Superior temporal gyrus (tissue), 1 donor: ENCODE measurements around the gene UPP1.
A peak's percentile ranks its signal among the peaks of the same experiment; 100 is the strongest.
"Not testable (repeated sequence)": the region's sequence is repeated elsewhere in the genome, so short reads cannot be mapped to it uniquely, and the experiment has no call there.

Experiments used
- DNase-seq: peaks from one replicate; pipeline ENCODE4 v3.0.0-alpha.2; 2016; ENCODE audit errors: extremely low spot score

UPP1 gene

DNA sequence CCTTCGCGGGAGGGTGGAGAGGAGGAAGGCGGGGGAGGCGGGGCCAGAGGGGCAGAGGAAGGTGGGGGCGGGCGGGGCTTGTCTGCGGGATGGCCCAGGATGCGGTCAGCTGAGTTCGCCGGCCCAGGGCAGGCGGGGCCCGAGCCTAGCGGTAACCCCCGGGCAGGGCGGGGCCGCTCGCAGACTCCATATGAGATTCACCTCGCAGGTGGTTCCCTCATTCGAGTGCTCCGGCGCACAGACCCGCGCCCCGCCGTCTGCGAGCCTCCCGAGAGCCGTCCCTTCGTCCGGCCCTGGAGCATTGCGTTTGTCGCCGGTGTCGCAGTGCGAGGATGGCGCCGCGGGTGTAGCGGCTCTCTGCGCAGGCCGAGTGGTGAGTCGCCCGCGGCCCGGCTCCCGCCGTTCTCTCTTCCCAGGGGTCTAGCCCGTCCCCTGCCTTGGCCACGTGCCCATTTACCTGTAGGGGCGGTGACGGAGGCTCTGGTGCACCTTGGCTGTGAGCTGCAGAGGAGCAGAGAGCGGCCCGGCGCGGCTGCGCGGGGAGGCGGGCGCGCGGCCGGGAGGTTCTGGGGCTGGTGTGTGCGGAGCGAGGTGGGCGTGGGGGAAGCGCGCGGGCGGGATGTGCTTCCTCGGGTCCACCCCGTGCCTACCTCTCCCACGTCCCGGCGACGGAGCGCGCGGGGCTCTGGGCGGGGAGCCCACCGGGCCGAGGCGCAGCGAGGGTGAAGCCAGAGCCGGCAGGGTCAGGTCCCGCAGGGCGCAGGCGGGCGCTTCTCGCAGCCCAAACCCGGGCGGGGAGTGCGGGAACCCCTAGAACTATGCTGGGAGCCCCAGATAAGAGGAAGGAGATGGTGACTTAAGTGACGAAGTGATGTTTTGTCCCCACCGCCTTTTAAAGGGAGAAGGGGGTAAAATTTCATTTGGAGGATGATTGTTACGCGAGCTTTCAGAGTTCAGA, at the start of gene UPP1:
Gene UPP1 (plus strand): TSS at position 220 of the 958 bp plus-strand sequence. CDS start 5,519 bp downstream, outside the sequence.
- peak; percentile 40 for DNase-seq

- DNase-seq, result no peak
Measured at GRCh38 chr7:48040944-48041652, 48.0 kb upstream of the UPP1 start.

- DNase-seq, result no peak
Measured at GRCh38 chr7:48041653-48041970, 47.5 kb upstream of the UPP1 start.

GRCh38 chr7:48042216-48042615, 46.8 kb upstream of the UPP1 start:
- DNase-seq, result no peak

GRCh38 chr7:48042636-48043035, 46.4 kb upstream of the UPP1 start:
- DNase-seq, result no peak

DNA sequence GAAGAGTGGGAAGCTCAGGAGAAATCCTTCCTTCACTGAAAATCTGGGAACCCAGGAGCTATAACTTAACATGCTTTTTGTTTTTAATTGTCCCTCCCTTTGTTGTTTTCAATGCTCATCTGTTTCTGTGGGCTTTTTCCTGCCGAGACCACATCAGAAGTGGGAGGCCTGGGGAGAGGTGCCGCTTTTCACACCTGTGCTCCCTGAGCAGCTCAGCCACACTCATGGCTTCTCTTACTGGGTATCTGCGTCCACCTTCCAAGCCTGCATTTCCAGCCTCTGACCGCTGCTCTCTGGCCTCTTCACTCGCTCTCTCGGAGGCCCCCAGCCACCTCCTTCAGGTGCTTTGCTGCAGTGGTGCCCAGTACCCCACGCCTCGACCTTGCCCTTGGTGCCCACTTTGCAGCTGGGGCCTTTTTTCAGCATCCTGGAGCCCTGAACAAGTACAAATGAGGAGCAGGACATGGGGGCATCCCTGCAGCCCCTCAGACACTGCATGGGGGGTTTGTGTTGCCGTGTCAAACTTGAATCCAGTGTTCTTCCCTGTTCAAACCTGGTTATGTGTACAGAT, 43.8 kb upstream of the UPP1 start:
- no peak for DNase-seq

DNA sequence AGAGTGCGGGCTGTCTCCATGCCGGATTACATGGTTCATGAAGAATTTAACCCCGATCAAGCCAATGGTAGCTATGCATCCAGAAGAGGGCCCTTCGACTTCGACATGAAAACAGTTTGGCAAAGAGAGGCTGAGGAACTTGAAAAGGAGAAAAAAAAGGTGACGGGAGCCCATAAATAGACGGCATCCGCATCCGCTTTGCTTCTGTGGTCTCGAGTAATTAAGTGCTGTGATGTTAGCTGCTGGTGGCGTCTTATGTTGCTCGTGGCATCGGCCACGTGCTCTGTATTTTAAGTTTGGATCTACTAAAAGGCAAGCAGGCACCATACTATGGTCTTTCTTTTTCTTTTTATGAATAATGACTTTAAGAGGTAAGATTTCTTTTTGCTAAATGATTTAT, 42.6 kb upstream of the UPP1 start:
- DNase-seq, result no peak

DNA sequence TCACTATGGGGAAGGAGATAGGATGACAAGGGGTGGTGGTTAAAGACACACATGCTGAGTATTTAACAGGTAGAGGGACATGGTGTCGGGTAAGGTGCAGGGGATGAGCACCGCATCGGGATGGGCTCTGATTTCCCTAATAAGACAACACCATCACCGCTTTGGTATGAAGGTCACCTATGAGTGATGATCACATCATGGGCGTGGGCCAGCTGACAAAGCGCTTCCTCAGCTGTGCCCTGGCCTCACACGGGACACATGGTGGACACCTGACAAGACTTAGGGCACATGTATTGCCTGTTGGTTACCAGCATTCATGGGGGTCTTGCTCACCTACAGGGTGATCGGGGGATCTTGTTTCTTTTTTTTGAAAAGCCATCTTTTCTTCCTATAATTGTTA, 41.0 kb upstream of the UPP1 start:
- no peak for DNase-seq

GRCh38 chr7:48049850-48050249, 39.2 kb upstream of the UPP1 start:
- DNase-seq, result no peak

GRCh38 chr7:48052748-48053147, 36.3 kb upstream of the UPP1 start:
- no peak for DNase-seq

- DNase-seq, result no peak
Measured at GRCh38 chr7:48053736-48054135, 35.3 kb upstream of the UPP1 start.

DNA sequence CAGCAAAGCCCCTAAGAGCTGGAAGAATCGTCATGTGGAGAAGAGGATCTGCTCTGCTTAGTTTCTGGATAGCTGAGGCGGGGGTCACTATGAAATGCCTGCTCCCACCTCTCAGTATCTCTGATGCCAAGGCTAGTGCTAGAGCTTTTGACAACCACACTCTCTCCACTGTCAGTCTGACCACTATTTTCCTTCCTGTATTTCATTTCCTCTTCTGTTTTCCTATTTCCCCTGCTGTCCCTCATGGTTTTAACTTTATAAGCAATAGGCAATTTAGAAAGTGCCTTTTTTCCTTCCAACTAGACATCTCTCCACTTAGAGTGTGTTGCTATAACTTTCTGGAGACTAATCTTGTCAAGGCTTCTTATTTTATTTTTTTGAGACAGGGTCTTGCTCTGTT, 30.1 kb upstream of the UPP1 start:
- DNase-seq, result no peak

DNA sequence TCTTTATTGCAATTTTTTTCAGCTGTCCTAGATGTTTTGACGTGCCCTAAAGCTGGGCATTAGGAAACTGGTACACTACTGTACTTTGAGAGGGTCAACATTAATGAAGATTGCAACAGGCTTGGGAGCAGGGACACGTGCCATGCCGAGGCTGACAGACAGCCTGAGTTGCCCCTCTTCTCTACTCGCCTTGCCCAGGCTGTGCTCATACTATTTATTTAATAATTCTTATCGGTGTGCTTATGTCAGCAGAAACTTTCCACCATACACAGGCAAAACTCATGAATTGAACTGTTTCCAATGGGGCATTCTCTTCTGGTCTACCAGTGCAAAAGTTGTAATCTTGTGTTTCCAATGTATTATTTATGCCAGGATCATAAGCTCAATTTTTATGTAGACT, 29.4 kb upstream of the UPP1 start:
- DNase-seq, result no peak

DNA sequence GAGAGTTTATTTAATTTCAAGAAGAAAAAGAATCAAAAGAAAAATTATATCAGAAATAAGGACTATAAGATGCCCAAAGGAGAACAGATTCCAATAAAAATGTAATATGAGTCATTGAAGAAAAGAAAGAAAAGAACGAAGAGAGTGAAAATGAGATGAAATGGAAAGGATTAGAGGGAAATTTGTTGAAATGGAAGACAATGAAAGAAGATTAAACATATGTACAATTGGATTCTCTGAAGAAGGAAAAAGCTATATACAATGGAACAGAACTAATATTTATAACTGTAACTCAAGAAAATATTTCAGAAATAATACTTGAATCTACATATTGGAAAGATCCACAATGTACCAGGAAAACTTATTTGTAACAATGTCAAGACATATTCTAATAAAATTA, 25.1 kb upstream of the UPP1 start:
- DNase-seq, result no peak

GRCh38 chr7:48067475-48067874, 21.6 kb upstream of the UPP1 start:
- no peak for DNase-seq

GRCh38 chr7:48074204-48074654, 14.8 kb upstream of the UPP1 start:
- DNase-seq, result no peak

- DNase-seq, result no peak
Measured at GRCh38 chr7:48077423-48077822, 11.6 kb upstream of the UPP1 start.

DNA sequence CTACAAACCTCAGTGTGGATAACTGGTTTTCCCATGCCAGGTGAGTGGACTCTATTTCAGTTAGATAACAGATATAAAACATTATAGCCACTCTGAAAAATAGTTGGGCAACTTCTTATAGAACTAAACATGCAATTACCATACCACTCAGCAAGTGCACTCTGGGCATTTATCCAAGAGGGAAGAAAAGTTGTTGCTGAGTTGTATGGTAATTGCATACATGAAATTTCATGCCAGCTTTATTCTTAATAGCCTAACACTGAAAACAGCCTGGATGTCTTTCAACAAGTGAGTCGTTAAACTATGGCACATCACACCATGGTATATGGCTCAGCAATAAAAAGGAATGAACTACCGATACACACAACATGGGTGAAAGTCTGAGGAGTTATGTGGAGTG, 10.6 kb upstream of the UPP1 start:
- no peak for DNase-seq

- not testable (repeated sequence) for DNase-seq
Measured at GRCh38 chr7:48082378-48082777, 6.7 kb upstream of the UPP1 start.

- no peak for DNase-seq
Measured at GRCh38 chr7:48083114-48083830, 5.8 kb upstream of the UPP1 start.

- no peak for DNase-seq
Measured at GRCh38 chr7:48084727-48085432, 4.2 kb upstream of the UPP1 start.
